GM12891 (cell line): ENCODE results near the gene CAMTA2.

ENCODE experiments used
- POLR2A ChIP-seq: IDR thresholded peaks from 2 replicates; pipeline ENCODE4 v1.6.1; 2011; ENCODE audit warnings: low read depth, low read length, control low read depth
- POLR2AphosphoS5 ChIP-seq: IDR thresholded peaks from 2 replicates; pipeline ENCODE4 v1.6.1; 2011; ENCODE audit warnings: low read depth, low read length, control low read depth

- TF ChIP-seq POLR2AphosphoS5 (no peak), POLR2A (no peak)
Measured at GRCh38 chr17:5003214-5003867, 15.9 kb upstream of the CAMTA2 start.
